GM12878 (cell line): ENCODE measurements around the gene NCR3LG1. TPM values are rescaled to one million over a fixed set of nuclear protein-coding genes. Genes with fewer than 3 reads are reported as not detected.
A peak's percentile ranks its signal among the peaks of the same experiment; 100 is the strongest.

ENCODE experiments used
- CEBPB ChIP-seq, 2 experiments: fragments of 150-350 bp in 1 of 2; IDR thresholded peaks; 2 replicates each; pipeline ENCODE4 v1.6.1; 2012 to 2014; ENCODE audit warnings: low read depth in 2 of 2, low read length in 2 of 2, borderline replicate concordance in 1 of 2, inconsistent platforms in 1 of 2
- IKZF1 ChIP-seq: fragments of 450-650 bp; conservative IDR thresholded peaks from 2 replicates; pipeline ENCODE4 v1.6.1; 2017; ENCODE audit warnings: antibody characterized with exemption, mild to moderate bottlenecking
- NFXL1 ChIP-seq: fragments of 450-650 bp; IDR thresholded peaks from 2 replicates; pipeline ENCODE4 v1.6.1; 2017; ENCODE audit warnings: antibody characterized with exemption, mild to moderate bottlenecking, borderline replicate concordance
- TCF12 ChIP-seq: IDR thresholded peaks from 2 replicates; pipeline ENCODE4 v1.6.1; 2011; ENCODE audit warnings: low read depth, mild to moderate bottlenecking, low read length
- polyA plus RNA-seq, 11 experiments: library from polyadenylated mRNA; depleted of rRNA in 4 of 11; unstranded in 6 of 11; stranded (reverse) in 5 of 11; fragments of >200 nt; fragmentation: Nextera tagmentation in 4 of 11; fragmentation: Illumina TruSeq in 1 of 11; extraction: Ambion mirVana in 4 of 11; extraction: Trizol in 1 of 11; gene quantifications; 1 replicate in 1 of 11; 2 replicates in 10 of 11; pipeline versions ENCODE4 v1.2.1 to v1.2.3, GENCODE V29; 2011 to 2016; ENCODE audit warnings: inconsistent platforms in 2 of 11, missing spikeins in 2 of 11, low read depth in 1 of 11
- total RNA-seq, 4 experiments: library from RNA; depleted of rRNA in 3 of 4; stranded (reverse); fragments of >200 nt in 3 of 4; fragmentation: Illumina TruSeq in 1 of 4; extraction: Trizol in 1 of 4; gene quantifications; 2 replicates each; pipeline versions ENCODE4 v1.2.1 to v1.2.3, GENCODE V29; 2013 to 2021
- TF ChIP-seq, protein P1 (sequence below): fragments of 150-350 bp; IDR thresholded peaks from 2 replicates; pipeline ENCODE4 v1.6.1; 2016; ENCODE audit warnings: low read depth, low read length
- TF ChIP-seq, protein P2 (sequence below), 3 experiments: IDR thresholded peaks in 2 of 3; conservative IDR thresholded peaks in 1 of 3; 2 replicates each; pipeline ENCODE4 v1.5.1; 2011; ENCODE audit warnings: low read depth in 3 of 3, low read length in 3 of 3, mild to moderate bottlenecking in 3 of 3, control low read depth in 2 of 3, moderate library complexity in 2 of 3, inconsistent platforms in 1 of 3, mixed read lengths in 1 of 3; ENCODE audit not compliant: control insufficient read depth in 2 of 3, insufficient read depth in 1 of 3; ENCODE audit errors: extremely low read depth in 1 of 3

Gene NCR3LG1
- total and polyA plus RNA-seq, 10 of the 15 experiments (the other 5 are each of a cell fraction or from before 2014, with no cell fraction given), result under 0.01 to 0.18 (median 0.11) TPM; not detected in 2

DNA sequence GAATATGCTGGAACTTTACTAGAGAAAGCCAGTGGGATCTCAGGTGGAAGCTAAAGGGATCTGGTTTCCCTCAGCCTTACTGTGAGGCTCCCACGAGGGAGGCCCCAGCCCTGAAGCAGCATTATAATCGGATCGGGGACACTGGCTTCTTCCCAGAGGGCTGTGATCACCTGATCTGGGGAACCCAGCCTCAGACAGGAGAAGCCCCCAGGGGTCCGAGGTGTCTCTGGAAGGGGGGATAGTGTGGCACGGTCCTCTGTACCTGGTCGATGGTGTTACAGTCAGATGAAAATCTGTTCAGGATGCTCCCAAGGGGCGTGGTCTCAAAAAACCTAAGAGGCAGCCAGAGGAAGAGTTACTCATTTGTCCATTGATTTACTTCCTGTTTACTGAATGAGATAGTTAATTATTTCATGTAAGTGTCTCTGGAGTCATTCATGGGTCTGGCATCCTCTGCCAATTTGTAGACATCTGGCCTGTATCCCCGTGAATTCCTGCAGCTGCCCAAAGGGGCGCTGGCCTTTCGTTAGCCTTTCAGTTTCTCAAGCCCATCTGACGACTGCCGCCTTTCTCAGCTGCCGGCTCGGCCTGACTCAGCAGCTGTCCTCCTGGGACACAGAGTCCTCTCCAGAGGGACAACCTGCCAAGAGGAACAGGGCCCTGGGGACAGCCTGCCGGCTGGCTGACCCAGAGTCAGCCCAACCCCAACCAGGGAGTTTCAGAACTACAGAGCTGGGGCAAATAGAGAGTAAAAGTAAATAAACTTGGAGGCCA, 53.8 kb downstream of the NCR3LG1 start (continued):
- TF ChIP-seq CEBPB (IDR thresholded peaks at IDR 0.05; ENCODE audit: borderline replicate concordance in 1 of 2, low read depth in 2 of 2, low read length in 2 of 2) (no peak), NFXL1 (no peak), TCF12 (peak; percentile 30; the same call in 1 of the 2 replicates), IKZF1 (peak; percentile 38; the same call in 1 of the 2 replicates)
- TF ChIP-seq, protein P1, sequence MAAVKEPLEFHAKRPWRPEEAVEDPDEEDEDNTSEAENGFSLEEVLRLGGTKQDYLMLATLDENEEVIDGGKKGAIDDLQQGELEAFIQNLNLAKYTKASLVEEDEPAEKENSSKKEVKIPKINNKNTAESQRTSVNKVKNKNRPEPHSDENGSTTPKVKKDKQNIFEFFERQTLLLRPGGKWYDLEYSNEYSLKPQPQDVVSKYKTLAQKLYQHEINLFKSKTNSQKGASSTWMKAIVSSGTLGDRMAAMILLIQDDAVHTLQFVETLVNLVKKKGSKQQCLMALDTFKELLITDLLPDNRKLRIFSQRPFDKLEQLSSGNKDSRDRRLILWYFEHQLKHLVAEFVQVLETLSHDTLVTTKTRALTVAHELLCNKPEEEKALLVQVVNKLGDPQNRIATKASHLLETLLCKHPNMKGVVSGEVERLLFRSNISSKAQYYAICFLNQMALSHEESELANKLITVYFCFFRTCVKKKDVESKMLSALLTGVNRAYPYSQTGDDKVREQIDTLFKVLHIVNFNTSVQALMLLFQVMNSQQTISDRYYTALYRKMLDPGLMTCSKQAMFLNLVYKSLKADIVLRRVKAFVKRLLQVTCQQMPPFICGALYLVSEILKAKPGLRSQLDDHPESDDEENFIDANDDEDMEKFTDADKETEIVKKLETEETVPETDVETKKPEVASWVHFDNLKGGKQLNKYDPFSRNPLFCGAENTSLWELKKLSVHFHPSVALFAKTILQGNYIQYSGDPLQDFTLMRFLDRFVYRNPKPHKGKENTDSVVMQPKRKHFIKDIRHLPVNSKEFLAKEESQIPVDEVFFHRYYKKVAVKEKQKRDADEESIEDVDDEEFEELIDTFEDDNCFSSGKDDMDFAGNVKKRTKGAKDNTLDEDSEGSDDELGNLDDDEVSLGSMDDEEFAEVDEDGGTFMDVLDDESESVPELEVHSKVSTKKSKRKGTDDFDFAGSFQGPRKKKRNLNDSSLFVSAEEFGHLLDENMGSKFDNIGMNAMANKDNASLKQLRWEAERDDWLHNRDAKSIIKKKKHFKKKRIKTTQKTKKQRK, result no peak
- TF ChIP-seq, protein P2, sequence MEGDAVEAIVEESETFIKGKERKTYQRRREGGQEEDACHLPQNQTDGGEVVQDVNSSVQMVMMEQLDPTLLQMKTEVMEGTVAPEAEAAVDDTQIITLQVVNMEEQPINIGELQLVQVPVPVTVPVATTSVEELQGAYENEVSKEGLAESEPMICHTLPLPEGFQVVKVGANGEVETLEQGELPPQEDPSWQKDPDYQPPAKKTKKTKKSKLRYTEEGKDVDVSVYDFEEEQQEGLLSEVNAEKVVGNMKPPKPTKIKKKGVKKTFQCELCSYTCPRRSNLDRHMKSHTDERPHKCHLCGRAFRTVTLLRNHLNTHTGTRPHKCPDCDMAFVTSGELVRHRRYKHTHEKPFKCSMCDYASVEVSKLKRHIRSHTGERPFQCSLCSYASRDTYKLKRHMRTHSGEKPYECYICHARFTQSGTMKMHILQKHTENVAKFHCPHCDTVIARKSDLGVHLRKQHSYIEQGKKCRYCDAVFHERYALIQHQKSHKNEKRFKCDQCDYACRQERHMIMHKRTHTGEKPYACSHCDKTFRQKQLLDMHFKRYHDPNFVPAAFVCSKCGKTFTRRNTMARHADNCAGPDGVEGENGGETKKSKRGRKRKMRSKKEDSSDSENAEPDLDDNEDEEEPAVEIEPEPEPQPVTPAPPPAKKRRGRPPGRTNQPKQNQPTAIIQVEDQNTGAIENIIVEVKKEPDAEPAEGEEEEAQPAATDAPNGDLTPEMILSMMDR (IDR thresholded peaks at IDR 0.05 in 2 of 3, conservative IDR thresholded peaks at IDR 0.05 in 1 of 3; ENCODE audit: control insufficient read depth in 2 of 3, extremely low read depth in 1 of 3, insufficient read depth in 1 of 3, low read depth in 3 of 3, low read length in 3 of 3), result peak in 1 of 3 experiments; percentile 18; a peak in 1 of 6 replicates
